Superior temporal gyrus (tissue), 1 donor: Measurements from ENCODE around the gene MKNK1.

Experiments
- DNase-seq: peaks from one replicate; pipeline ENCODE4 v3.0.0-alpha.2; 2016; ENCODE audit errors: extremely low spot score

Gene MKNK1

DNA sequence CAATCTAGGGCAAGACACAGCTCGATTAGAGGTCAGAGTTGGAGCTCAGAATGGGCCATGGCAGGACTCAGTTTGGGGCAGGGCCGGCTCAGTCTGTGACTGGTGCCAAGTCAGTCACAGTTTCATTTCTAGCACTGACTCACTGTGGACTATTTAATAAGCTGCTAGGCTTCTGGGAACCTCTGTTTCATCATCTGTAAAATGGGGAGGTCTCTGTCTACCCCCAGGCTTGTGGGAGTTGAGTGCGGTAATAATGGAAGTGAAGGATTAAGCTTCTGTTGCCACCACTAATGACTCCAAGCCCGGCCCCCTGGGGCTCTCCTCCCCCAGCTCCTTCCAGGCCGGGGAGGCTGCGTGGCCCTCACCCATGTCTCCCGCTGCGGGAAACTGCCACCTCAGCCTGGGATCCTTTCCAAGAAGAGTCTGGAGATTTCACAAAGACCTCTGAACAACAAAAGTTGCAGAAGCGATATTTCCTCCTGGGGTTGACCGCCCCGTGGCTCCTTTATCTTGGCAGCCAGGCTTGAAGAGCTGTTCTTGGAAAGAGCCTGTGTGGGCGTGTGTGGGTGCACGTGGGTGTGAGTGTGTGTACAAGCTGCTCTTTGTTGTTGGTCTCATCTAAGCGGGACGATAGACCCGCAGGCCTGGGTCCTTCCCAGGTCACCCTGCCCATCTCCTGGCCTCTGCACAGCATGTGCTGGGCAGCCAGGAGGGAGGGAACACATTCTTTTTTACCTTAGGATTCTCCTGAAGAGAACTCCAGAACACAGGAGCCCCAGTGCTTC lies 81.7 kb downstream of the MKNK1 start:
- no peak for DNase-seq

DNA sequence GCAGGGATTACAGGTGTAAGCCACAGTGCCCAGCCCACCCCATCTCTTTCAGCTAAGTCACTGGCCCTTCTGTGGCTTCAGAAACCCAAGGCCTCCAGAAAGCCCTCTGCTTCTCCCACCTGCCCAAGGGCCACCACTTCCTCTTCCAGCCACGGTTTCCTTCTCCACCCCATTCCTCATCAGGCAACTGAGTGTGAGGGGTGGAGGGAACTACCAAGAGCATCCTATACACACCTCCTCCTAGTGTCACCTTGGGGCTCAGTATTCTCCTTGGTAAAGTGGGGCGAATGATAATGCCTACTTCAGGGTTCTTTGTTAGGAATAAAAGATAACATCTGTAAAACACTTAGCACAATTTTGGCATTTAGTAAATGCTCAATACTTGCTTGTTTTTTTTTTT lies 82.7 kb downstream of the MKNK1 start:
- no peak for DNase-seq

DNA sequence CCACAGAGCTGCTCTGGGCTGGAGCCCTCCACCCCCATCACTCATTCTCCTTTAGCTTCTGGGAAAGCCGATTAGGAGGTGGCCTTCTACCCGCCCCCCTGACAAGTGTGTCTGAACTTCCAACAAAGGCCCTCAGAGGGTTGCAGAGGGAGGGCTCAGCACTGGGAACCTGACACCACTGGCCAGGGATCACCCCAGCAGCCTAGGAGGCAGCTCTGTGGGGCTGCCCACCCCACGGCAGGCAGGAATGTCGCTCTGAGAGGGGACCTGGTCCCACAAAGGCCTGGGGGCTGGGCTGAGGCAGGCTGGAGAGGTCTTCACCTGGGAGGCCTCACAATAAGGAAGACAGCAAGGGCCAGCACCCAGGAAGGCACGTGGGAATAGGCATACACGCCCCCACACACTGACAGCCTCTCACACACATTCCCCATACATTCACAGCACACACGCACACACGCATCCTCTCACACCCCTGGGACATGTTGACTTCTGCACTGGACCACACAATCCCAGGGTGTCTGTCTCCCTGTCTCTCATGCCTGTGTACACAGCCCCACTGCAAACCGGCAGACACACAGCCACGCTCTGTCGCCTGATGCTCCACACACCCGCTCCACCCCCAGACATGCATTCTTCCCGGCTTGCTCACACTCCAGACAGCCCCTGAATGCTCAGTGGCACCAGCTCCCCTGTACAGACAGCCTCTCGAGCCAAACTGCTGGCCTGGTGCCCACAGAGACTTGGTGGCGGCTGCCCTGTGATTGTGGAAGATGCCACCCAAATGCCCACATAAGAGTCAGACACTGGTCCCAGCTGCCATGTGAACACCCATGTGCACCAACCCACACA lies 83.8 kb downstream of the MKNK1 start:
- DNase-seq = no peak

DNA sequence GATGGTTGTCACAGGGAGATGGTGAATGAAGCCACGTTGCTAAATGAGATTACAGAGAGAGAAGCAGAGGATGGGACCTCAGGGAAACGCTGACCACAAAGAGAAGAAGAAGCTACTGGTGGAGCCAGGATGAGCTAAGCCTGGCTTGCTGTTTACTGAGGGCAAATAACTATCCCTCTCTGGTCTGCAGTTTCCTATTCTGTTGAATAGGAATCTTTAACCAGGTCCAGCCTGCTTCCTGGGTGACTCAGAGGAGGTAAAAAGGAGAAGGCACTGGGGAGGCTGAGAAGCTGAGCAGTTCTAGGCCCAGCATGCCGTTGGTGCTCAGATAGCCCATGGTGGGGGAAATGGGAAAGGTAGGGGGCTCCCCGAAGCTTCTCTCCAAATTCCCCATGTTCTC lies 84.9 kb downstream of the MKNK1 start:
- no peak for DNase-seq

DNA sequence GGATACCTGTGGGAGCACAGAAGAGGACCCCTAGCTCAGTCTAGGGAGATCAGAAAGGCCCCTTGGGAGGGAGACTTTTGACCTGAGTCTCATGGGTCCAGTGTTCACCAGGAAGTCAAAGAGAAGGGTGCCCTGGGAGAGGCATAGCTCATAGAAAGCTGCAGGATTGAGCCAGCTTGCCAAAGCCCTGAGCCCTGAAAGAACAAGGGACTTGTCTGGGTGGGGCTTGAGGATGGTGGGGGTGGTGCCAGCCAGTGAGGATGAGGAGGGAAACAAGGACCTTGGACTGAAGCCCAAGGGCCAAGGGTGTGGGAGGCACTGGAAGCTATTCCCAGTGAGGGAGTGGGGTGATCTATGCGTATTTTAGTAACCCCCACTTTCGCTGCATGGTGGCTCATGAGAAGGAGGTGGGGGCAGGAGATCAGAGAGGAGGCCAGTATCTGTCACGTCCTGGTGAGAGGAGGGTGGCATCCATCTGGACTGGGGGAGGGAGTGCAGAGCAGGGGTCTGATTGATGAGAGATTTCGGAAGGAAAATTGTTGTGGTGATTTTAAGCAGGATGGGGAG lies 86.1 kb downstream of the MKNK1 start:
- DNase-seq = no peak

DNA sequence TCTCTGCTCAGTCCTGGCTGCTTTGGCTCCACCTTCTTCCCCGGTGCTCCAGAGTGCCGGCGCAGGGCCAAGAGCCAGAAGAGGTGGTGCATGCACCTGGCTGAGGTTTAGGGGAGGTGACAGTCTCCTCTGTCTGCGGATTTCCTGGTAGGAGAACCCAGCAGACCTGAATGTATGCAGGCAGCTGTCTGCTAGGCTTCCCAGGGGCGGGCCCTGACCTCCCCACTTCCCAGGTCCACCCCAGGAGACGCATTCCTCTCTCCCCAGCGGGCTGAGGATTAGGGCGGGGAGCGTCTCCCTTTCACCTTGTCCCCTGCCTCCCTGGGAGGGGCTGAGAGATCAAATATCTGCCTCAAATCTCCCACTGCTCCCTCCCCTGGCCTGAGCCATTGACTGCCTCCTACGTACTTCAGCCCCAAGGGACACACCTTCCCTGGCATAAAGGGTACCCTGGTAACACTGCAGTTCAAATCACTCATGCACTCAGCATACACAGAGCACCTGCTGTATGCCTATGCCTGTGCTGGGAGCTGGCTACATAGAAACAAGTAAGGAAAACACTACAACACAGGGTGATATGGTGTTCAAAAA lies 87.0 kb downstream of the MKNK1 start:
- no peak for DNase-seq

DNA sequence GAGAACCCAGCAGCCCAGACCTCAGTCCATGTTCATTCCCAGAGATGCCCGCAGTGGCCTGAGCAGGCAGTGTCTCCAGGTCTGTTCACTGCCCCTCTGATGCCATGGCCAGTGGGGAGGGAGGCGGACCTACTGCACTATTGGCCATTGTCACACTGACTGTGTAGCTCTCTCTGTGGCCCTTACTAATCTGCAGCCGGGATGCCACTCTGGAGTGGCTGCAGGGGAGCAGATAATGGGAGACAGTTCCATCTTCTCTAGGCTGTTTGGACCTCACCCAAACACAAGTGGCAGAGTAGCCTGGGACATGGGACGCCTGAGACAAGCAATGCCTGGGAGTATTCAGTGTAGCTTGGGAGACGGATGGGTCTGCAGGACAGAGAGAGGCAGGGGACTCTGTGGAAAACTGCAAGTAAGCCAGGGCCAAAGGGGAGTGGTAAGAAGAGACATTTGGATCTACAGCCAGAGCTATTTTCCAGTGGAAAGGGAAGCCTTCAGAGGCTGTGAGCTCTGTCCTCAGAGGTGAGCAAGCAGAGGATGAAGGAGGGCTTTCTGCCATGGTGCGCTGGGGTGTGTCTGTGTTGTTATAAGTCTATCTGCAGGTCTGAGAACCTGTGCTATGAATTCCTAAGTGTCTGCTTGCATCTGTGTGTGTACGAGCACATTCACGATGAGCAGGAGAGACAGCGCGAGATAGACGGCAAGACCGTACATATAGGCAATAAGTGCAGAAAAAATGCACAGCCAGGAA lies 87.7 kb downstream of the MKNK1 start:
- no peak for DNase-seq

DNA sequence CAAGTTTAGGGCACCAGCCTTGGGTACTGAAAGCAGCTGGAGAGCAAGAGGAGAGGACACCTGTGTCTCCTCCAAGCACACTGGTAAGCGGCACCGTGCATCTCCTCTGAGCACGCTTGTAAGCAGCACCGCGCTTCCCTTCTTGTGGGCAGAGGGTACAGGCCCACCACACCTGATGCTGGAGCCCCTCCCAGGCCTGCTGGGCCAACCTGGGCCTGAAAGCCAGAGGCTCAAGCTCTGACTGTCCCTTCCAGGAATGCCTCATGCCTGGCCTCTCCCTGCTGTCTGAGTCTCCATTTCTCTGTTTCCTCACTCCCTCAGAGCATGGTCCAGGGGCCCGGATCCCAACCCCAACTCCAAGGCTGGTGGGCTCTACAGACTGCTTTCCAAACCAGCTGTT lies 88.5 kb downstream of the MKNK1 start:
- DNase-seq = no peak

DNA sequence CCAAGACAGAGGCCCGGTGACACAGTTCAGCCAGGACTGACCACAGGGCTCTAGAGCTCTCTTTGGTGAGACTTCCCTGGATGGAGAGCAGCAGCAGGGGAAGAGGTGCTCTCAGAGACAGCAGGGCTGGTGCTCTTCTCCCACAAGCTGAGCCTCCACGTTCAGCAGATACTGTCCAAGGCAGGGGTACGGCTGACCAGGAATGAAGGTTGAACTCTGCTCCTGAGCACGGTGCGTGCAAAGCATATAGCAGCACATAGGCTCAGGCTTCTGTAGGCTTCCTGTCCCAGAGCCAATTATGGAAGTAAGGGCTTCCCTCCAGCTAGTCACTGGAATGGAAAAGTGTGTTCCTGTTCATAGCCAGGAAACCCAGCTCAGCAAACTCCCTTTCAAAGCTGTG lies 90.5 kb downstream of the MKNK1 start:
- DNase-seq = no peak

DNA sequence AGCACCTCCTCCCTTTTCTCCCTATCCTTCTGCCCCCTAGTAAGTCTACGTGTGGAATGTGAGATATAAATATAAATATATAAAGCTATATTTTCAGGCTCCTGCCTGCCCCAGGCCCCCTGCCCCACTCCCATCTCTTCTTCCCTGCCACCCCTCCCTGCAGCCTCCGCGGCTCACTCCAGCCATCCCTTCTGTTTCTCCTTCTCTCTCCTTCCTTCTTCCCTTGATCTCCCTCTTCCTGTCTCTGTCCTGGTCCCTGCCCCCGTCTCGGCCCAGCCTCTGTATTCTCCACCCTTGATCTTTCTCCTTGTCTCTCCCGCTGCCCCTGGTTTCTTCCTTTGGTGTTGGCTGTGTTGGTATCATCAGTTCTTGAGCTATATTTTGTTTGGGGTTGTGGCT lies 91.3 kb downstream of the MKNK1 start:
- no peak for DNase-seq

DNA sequence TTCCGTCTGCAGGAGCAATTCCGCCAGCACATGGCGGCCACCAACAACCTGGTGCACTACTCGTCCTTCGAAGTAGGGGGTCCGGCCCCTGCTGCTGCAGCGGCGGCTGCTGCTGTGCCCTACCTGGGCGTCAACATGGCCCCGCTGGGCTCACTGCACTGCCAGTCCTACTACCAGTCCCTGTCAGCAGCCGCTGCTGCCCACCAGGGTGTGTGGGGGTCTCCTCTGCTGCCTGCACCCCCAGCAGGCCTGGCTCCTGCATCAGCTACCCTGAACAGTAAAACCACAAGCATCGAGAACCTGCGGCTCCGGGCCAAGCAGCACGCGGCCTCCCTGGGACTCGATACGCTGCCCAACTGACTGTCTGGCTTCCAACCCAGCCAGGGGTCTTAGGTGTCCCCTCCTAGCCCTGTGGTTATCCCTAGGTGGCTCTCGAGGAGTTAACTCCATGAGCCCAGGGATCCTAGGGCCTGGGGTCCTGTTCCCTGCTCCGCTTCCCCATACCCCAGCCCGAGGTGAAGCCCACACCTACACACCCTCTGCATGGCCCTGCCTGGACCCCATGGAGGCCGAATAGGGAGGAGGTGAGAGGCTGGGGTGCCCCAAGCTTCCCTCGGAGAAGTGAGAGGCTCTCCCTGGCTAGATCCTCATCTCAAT lies 91.8 kb downstream of the MKNK1 start:
- DNase-seq = no peak

DNA sequence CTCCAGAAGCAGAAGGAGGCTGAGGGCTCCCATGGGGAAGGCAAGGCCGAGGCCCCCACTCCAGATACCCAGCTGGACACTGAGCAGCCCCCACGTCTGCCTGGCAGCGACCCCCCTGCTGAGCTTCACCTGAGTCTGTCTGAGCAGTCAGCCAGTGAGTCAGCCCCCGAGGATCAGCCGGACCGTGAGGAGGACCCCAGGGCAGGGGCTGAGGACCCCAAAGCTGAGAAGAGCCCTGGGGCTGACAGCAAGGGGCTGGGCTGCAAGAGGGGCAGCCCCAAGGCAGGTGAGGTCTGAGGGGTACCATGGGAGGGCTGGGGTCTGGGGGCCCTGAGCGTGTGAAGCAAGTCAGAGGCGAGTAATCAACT lies 93.1 kb downstream of the MKNK1 start:
- no peak for DNase-seq

DNA sequence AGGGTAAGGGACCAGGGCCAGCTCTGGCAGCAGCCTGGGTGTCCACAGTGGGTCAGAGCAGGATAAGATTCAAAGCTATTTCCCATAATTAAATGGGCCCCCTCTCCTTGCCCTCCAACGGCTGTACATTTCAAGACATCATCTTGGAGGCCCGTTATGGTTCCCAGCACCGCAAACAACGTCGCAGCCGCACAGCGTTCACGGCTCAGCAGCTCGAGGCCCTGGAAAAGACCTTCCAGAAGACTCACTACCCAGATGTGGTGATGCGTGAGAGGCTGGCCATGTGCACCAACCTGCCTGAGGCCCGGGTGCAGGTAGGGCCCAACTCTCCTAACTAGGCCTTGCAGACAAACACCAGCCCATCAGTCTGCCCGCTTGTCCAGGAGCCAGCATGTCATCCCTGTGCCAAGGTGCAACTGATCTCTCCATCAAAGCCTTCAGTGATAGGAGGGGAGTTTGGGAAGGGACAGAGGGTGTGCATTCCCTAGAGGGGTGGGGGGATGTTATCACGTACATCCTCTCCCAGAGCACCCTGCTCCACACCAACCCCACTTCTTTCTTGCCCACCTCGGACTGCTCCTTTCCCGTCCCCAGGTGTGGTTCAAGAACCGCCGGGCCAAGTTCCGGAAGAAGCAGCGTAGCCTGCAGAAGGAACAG lies 93.6 kb downstream of the MKNK1 start:
- DNase-seq = no peak

DNA sequence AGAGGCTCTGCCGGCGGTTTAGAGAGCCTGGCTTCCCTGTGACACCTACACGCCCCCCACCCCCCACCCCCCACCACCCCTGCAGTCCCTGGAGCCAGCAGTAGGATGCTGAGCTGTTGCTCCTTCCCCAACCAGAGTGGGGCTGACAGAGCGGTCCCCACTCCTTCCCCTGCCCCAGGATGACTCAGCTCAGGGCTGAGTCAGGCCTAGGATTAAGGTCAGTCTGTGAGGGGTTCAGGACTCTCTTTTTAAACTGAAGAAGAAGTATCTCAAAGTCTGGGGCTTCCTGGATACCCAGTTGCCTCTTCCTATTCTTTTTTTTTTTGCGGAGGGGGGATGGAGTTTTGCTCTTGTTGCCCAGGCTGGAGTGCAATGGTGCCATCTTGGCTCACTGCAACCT lies 95.3 kb downstream of the MKNK1 start:
- DNase-seq = no peak
